Body of pancreas (tissue), 4 donors: Measurements from ENCODE around the gene CGN. TPM values are rescaled to one million over a fixed set of nuclear protein-coding genes. Genes with fewer than 3 reads are reported as not detected.

ENCODE experiments used
- ATAC-seq: fragments of 150-250 bp; one replicate; pipeline ENCODE4 v1.9.1; 2016
- DNase-seq, 4 donors: peaks; one replicate each; pipeline ENCODE4 v3.0.0-alpha.2; 2019
- H3K27ac ChIP-seq, 4 donors: fragments of 200-600 bp; sonication (generic); 1 replicate in 3 of 4; 2 replicates in 1 of 4; pipeline versions ENCODE4 v1.5.1 to v1.6.1; 2016 to 2019; ENCODE audit warnings: mild to moderate bottlenecking in 1 of 4, mixed read lengths in 1 of 4, moderate library complexity in 1 of 4
- H3K27me3 ChIP-seq, 2 donors: fragments of 200-600 bp; sonication (generic); one replicate each; pipeline ENCODE4 v1.6.0; 2016; ENCODE audit warnings: mild to moderate bottlenecking in 1 of 2
- H3K36me3 ChIP-seq, 2 donors: fragments of 200-600 bp; sonication (generic); replicated peaks in 1 of 2; 2 replicates each; pipeline ENCODE4 v1.5.1; 2016; ENCODE audit warnings: low read depth in 2 of 2; ENCODE audit not compliant: insufficient read depth in 1 of 2
- H3K4me1 ChIP-seq: fragments of 200-600 bp; sonication (generic); one replicate; pipeline ENCODE4 v1.6.0; 2016
- H3K4me3 ChIP-seq, 2 donors: fragments of 200-600 bp; sonication (generic); 1 replicate in 1 of 2; 2 replicates in 1 of 2; pipeline ENCODE4 v1.5.1; 2016 to 2019
- H3K9me3 ChIP-seq, 3 donors: fragments of 200-600 bp; sonication (generic); 1 replicate in 2 of 3; 2 replicates in 1 of 3; pipeline ENCODE4 v1.5.1; 2016
- POLR2A ChIP-seq, 3 donors: fragments of 450-650 bp; IDR thresholded peaks; one replicate each; pipeline ENCODE4 v1.6.1; 2016; ENCODE audit warnings: antibody characterized with exemption in 3 of 3, mild to moderate bottlenecking in 2 of 3
- whole genome bisulfite sequencing, 2 donors: methylation state at CpG; one replicate each; pipeline ENCODE4 v1.1.5; 2017; 5-methylcytosine and 5-hydroxymethylcytosine counted together
- intact Hi-C: fragments of 100-400 bp; cut with DNase I; formaldehyde crosslinking; loops from one replicate; pipeline ENCODE4 v1.15.1; 2023
- total RNA-seq, 2 donors: library from RNA; depleted of rRNA; stranded (reverse); fragments of >200 nt; gene quantifications; one replicate each; pipeline ENCODE4 v1.1.0, GENCODE V29; 2016
- TF ChIP-seq, protein P1 (sequence below), 7 experiments: fragments of 450-650 bp in 4 of 7; fragments of 200-600 bp in 3 of 7; sonication (generic) in 3 of 7; IDR thresholded peaks; one replicate each; pipeline ENCODE4 v1.5.1; 2016 to 2019; ENCODE audit warnings: antibody characterized with exemption in 7 of 7

The CGN gene
- total RNA-seq, 2 donors from 2014 or later, result 31.0 to 42.8 TPM

DNA sequence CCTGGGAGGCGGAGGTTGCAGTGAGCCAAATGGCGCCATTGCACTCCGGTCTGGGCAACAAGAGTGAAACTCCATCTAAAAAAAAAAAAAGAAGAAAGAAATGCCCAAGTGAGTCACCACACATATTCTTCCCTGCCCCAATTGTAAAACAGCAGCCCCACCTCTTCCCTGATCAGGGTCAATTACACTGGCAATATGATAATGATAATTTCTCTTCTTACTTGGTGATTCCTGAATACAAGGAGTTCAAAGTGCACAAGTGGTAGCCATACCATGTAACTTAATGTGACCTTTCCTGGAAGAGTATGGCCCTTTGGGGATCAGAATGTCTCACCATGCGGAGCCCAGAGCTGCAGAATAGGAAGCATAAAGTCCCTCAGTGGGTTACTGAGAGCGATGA lies 11.8 kb upstream of the CGN start:
- H3K36me3 ChIP-seq, result no peaks in the 10 kb centered on the region
- H3K9me3 ChIP-seq, result no peaks in the 10 kb centered on the region
- H3K27me3 ChIP-seq, result no peaks in the 10 kb centered on the region
- H3K4me1 ChIP-seq, result peaks cover 23% of the 10 kb centered on the region
- DNase-seq (no peak), ATAC-seq (no peak)
- H3K4me3 ChIP-seq, result no peak overlapping the region
- intact Hi-C loops, result no loop called here
- 92% methylated on average over 5 of the region's 5 CpGs for WGBS, 2 donors
- TF ChIP-seq, protein P1, sequence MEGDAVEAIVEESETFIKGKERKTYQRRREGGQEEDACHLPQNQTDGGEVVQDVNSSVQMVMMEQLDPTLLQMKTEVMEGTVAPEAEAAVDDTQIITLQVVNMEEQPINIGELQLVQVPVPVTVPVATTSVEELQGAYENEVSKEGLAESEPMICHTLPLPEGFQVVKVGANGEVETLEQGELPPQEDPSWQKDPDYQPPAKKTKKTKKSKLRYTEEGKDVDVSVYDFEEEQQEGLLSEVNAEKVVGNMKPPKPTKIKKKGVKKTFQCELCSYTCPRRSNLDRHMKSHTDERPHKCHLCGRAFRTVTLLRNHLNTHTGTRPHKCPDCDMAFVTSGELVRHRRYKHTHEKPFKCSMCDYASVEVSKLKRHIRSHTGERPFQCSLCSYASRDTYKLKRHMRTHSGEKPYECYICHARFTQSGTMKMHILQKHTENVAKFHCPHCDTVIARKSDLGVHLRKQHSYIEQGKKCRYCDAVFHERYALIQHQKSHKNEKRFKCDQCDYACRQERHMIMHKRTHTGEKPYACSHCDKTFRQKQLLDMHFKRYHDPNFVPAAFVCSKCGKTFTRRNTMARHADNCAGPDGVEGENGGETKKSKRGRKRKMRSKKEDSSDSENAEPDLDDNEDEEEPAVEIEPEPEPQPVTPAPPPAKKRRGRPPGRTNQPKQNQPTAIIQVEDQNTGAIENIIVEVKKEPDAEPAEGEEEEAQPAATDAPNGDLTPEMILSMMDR (IDR thresholded peaks at IDR 0.05), result no peak
- no peak for TF ChIP-seq POLR2A (IDR thresholded peaks at IDR 0.05)
- no peak overlapping the region for H3K27ac ChIP-seq

- no peaks in the 10 kb centered on the region for H3K27me3 ChIP-seq
- no peak for ATAC-seq
- WGBS, 2 donors, result 88% methylated on average over 1 of the region's 1 CpG
These were observed 11.3 kb upstream of the CGN start for GRCh38 chr1:151499930-151500329.

DNA sequence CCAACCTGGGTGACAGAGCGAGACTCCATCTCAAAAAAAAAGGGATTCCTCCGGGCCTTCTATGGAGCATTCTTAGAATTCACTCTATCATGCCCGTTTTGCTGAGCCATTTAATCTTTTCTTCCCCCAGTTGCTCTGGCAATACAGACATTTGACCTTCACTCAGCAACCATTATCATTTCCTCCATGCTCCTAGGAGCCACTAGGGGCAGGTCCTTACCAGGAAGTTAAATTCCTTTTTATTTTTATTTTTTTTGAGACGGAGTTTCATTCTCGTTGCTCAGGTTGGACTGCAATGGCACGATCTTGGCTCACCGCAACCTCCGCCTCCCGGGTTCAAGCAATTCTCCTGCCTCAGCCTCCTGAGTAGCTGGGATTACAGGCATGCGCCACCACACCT lies 9.7 kb upstream of the CGN start:
- intact Hi-C loops, result no loop called here
- Histone ChIP-seq H3K4me1 (peaks cover 23% of the 10 kb centered on the region), H3K27me3 (no peaks in the 10 kb centered on the region), H3K9me3 (no peaks in the 10 kb centered on the region), H3K36me3 (no peaks in the 10 kb centered on the region), H3K27ac (peak overlapping the region in 2 of 4 donors; percentile 42 to 61), H3K4me3 (no peak overlapping the region)
- peak in 3 of 4 donors; percentile 25 to 71 (median 57) for DNase-seq
- WGBS, 2 donors, result 58 to 61% methylated on average over 10 of the region's 10 CpGs
- TF ChIP-seq, protein P1 (IDR thresholded peaks at IDR 0.05), result peak in 6 of 7 experiments; percentile 26 to 76 (median 56)
- no peak for TF ChIP-seq POLR2A (IDR thresholded peaks at IDR 0.05)
- ATAC-seq, result peak; percentile 75

More at GRCh38 chr1:151499930-151500329, 11.3 kb upstream of the CGN start:
- intact Hi-C loops, result no loop called here
- Histone ChIP-seq H3K9me3 (no peaks in the 10 kb centered on the region), H3K27ac (no peak overlapping the region), H3K36me3 (no peaks in the 10 kb centered on the region), H3K4me3 (no peak overlapping the region), H3K4me1 (peaks cover 23% of the 10 kb centered on the region)
- TF ChIP-seq, protein P1 (IDR thresholded peaks at IDR 0.05), result no peak
- no peak for TF ChIP-seq POLR2A (IDR thresholded peaks at IDR 0.05)
- no peak for DNase-seq

GRCh38 chr1:151502035-151502700 lies 9.0 kb upstream of the CGN start:
- Histone ChIP-seq H3K27me3 (no peaks in the 10 kb centered on the region), H3K36me3 (no peaks in the 10 kb centered on the region), H3K9me3 (no peaks in the 10 kb centered on the region), H3K4me1 (peaks cover 23% of the 10 kb centered on the region), H3K27ac (peak overlapping the region in 3 of 4 donors; percentile 35 to 61 (median 42)), H3K4me3 (no peak overlapping the region)
- no peak for TF ChIP-seq POLR2A (IDR thresholded peaks at IDR 0.05)
- TF ChIP-seq, protein P1 (IDR thresholded peaks at IDR 0.05), result no peak
- DNase-seq, result no peak
- ATAC-seq, result peak; percentile 35
- intact Hi-C loops, result no loop called here
- WGBS, 2 donors, result 51 to 55% methylated on average over 5 of the region's 5 CpGs
